HG02588 (cell line): ENCODE results near the gene CDK2AP2.
"Not testable (repeated sequence)": the region's sequence is repeated elsewhere in the genome, so short reads cannot be mapped to it uniquely, and the experiment has no call there.

Source experiments
- ATAC-seq: cut with Tn5 transposase; IDR thresholded peaks from one replicate; pipeline ENCODE4 v1.9.1; 2021; ENCODE audit warnings: mild to moderate bottlenecking, moderate library complexity; ENCODE audit not compliant: unreplicated experiment

Gene CDK2AP2

GRCh38 chr11:67524480-67524808, 16.5 kb upstream of the CDK2AP2 start:
- ATAC-seq, result no peak

DNA sequence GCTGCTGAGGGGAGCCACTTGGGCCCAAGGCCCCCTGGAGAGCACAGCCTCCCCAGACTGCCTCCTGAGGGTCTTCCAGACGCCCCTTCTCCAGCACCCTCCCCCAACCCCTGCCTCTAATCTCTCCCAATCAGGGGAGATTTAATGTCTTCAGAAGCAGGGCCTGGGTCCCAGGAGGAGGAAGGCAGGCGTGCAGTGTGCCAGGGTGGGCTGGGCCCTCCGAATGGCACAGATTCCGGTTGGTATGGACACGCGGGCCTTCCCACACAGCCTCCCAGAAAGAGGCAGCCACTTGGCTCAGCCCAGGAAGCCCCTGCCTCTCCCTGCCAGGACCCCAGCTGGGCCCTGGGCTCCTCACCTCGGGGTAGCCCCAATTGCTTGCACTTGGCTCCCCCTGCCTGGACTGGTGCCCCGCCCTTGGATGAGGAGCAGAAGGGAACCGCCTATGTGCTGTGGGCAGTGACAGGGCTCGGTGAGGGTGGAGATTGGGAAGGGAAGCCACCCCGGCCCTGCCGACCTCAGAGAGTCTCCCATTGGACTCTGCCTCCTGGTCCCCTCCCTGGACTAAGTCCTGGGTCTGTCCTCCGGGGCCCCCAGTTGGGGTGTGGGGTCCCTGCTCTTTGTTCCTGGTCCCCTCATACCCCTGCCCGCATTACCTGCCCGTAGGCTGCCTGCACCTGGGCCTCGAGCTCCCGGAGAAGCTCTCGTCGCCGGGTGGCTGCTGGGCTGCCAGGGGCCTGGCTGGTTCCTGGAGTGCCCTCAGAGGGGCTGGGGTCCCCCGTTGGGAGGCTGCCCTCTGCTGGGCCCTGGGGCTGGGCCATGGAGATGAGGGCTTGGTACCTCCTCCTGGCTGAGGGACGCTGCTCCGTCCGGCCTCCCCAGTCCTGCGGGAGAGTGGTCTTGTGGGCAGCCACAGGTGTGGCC, 15.9 kb upstream of the CDK2AP2 start:
- ATAC-seq, result no peak

DNA sequence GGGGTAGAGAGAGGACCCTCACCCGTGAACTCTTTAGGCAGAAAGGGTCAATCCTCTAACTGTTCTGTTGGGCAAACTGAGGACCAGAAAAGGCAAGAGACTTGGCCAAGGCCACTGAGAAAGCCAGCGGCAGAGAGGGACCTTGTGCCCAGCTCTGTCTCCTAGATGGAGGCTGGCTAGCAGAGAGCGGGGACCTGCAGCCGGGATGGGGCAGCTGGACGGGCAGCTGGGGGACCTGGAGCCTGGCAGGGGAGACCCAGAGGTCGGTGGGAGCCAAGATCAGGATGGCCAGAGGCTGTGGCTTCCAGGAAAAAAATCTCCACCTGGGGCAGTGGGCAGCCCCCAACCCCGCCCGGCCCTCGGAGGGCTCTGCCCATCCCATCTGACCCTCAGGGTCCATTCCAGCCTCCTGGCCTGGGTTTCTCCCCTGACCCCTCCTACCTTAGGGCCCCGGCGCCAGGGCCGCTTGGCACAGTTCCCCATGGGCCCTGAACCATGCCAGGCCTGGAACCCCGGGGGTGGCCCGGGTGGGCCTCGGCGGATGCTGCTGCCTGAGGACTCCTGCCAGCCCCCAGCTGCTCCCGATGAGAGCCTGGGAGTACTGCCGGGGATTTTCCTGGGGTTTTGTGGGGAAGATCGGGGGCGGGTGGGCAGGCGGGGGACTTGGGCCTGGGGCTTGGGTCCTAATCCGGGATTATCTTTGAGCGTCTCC, 15.0 kb upstream of the CDK2AP2 start, which contains the start of gene CABP2:
CABP2 (minus strand) TSS at position 603 of the 712 bp plus-strand sequence; CDS start at position 483, 120 bp downstream.
- ATAC-seq, result no peak

DNA sequence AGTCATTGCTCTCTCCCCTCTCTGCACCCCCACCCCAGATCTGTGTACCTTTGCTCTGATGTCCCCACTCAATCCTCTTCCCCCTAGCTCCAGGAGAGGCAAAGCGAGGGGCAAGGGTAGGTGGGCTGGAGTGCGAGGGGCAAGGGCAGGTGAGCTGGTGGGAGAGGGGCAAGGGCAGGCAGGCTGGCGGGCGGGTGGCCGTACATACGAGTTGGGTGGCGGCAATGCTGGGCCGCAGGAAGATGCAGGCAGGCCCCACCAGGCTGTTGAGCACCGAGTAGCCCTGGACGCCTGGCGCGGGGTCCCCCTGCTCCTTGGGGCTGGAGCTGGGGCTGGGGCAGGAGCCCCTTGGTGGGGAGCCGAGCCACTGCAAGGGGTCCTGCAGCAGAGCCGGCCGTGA, 14.4 kb upstream of the CDK2AP2 start:
- no peak for ATAC-seq

GRCh38 chr11:67521924-67522323, 14.0 kb upstream of the CDK2AP2 start:
- ATAC-seq, result no peak

DNA sequence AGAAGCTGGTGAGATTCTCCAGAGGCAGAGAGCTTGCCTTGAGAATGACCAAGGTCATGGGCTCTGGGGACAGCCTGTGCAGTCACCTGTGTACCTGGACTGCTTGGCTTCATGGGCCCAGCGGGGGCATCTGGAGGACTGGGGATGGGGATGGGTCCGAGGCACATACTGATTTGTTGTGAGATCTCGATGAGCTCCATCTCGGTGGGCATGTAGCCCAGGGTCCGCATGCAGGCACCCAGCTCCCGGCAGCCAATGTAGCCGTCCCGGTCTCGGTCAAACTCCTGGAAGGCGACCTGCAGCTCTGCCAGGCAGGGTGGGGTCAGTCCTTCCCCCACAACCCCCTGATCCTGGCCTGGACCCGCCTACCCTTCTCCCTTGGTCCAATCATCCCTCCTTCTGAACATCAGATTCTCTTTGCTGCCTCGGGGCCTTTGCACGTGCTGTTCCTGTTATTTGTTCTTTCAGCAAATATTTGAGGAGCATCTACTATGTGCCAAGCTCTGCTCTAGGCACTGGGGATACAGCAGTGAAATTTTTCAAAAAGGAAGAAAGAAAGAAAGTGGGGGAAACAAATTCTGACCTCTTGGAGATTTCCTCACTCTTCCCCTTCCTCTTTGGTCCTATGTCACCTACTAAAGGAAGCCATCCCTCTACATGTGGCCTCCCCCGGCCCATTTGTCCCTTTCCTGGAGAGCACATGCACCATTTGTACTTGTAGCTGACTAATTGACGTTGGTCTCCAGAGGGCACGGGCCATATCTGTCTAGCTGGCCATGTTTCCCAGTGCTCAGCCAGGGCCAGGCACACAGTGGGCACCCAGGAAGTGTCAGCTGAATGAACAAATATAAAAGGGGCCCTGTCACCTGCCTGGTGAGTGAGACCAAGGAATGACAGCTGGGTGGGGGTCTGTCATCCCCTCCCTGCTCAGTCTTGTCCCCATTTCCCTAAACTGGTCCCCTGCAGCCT, 13.2 kb upstream of the CDK2AP2 start:
- ATAC-seq, result no peak

DNA sequence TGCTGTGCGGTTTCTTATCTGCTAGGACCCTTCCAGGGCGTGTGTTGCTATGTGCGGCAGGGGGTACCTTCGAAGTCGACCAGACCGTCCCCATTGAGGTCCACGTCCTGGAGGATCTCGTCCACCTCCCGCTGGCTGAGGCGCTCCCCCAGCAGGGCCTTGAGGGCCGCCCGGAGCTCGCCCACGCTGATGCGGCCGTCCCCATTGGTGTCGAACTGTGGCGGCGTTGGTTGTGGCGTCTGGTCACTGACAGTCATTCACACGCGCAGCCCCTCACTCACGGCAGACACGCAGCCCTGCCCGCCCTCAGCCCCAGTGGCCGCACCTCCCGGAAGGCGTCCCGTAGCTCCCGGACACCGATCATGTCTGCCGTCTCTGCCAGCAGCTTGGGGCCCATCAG, 11.8 kb upstream of the CDK2AP2 start:
- ATAC-seq, result no peak

DNA sequence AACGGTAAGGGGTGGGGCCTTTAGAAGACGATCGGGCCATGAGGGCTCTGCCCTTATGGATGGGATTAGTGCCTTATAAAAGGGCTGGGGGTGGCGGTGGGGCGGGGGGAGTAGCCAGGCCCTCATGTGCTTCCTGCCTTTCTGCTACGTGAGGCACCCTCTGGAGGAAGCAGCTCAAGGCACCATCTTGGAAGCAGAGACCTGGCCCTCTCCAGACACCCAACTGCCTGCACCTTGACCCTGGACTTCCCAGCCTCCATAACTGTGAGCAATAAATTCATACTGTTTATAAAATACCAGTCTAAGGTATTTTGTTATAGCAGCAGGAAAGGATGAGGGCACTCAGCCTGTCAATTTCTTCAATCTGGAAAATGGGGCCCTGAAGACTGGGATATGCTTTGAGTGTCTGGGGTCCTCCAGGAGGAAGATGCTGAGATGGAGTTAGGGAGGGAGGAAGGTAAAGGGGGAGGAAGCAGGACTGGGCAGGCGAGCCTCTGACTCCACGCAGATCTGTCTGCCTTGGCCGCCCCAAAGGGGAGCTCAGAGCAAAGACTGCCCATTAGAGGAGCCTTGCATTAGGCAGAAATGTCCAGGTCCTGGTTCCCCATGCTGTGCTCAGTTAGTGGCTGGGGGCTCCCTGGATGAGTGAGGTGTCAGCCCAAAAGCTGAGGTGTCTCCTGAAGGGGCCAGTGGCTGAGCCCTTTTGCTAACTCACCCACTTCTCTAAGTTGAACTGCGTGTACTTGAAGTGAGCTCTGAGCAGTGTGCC, 10.0 kb upstream of the CDK2AP2 start:
- no peak for ATAC-seq

DNA sequence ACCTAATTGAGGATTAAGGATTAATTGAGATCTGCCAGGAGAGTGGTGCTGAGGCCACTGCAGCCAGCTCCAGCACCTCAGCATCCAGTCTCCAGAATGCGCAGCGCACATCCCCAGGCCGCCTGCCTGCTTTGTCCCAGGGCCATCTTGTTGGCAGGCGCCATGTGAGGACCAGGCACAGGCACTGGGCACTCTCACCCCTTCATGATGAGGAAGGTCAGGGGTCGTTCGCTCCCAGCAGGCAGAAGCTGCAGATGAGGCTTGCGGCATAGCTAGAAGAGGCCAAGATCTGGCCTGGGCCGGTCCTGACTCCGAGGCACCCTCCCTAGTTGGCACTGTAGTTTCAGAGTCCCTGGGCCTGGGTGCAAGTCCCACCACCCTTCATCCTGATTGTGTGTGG, 8.8 kb upstream of the CDK2AP2 start:
- ATAC-seq, result no peak

GRCh38 chr11:67514116-67514515, 6.2 kb upstream of the CDK2AP2 start:
- no peak for ATAC-seq

- not testable (repeated sequence) for ATAC-seq
Measured at GRCh38 chr11:67511558-67511957, 3.6 kb upstream of the CDK2AP2 start.

DNA sequence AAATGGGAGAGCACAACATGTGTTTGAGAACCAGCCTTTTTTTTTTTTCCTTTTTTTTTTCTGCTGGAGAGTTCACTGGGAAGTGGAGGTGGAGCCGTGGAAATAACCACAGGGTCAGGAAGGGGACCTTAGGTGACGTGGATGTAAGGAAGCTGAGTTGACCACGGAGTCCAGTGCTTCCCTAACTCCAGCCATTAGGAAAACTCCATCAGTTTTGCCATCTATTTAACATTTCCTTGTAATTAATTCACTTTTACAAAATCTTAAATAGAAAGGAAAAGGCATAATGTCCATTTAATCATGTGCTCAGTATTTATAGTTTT, 2.0 kb upstream of the CDK2AP2 start:
- no peak for ATAC-seq

DNA sequence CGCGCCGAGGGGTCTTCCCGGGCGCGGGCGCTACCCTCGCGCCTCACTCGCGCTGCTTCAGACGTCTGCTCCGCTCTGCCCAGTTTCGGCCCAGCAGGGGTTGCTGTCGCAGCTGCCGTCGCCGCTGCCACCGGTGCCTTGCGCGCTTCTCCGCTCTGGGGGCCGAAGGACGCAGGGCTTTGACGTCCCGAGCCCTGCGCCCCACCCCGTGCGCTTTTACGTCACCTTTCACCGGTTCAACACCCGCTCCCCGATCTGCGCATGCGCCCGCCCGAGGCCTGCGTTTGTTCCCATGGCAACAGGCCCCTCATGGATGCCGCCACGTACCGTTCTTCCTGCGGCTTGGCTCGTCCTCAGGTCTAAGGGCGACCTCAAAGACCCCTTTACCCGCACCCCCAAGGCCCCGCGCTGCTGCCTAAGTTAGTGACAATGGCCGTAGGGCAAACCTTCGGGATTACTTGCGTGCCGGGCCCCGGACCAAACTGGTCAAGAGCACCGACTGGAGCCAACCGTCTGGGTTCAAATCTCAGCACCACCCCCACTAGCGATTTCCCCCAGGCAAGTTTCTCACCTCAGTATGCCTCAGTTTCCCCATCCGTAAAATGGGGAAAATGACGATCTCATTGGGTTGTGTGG, 642 bp upstream of the CDK2AP2 start:
- ATAC-seq, result peak; percentile 34

DNA sequence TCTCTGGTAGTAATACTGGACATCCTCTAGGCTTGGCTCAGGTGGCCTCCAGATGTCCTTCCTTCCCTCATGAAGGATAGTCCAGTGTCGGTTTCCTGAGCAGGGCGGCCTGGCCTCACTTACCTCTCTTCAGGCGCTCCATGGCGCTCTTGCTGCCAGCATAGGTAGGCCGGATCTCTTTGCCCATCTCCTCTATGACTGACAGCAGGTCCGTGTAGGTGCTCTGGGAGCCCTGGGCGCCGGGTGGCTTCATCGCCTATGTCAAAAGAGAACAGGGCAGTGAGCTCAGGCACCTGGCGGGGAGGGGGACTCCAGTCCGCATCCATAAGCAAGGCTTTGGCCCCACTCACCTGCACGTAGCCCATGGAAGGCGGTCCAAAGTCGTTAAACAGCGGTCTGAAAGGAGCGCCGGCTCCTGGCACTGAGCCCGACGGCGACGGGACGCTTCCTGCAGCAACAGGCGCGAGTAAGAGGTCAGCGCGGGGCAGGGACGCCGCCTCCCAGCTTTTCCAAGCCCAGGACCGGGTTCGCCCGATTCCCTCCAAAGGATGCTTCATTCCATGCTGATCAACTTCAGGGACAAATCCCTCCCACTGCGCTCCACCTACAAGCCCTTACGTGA, 609 bp downstream of the CDK2AP2 start:
- no peak for ATAC-seq

GRCh38 chr11:67506426-67507051, 1.4 kb downstream of the CDK2AP2 start:
- no peak for ATAC-seq

- ATAC-seq, result peak; percentile 23
Measured at GRCh38 chr11:67505605-67506396, 2.2 kb downstream of the CDK2AP2 start.

- no peak for ATAC-seq
Measured at GRCh38 chr11:67504950-67505581, 2.9 kb downstream of the CDK2AP2 start, which contains the start of gene PITPNM1. Gene PITPNM1, minus strand, starts transcription at chr11:67505363. Its CDS starts 1,183 bp downstream, at chr11:67504180.
